Measurements from ENCODE around the gene MMRN2.
"Not testable (repeated sequence)": the region's sequence is repeated elsewhere in the genome, so short reads cannot be mapped to it uniquely, and the experiment has no call there.

The MMRN2 gene

GRCh38 chr10:86955501-86956194 is 1.8 kb downstream of the MMRN2 start:
- no peak for DNase-seq

DNA sequence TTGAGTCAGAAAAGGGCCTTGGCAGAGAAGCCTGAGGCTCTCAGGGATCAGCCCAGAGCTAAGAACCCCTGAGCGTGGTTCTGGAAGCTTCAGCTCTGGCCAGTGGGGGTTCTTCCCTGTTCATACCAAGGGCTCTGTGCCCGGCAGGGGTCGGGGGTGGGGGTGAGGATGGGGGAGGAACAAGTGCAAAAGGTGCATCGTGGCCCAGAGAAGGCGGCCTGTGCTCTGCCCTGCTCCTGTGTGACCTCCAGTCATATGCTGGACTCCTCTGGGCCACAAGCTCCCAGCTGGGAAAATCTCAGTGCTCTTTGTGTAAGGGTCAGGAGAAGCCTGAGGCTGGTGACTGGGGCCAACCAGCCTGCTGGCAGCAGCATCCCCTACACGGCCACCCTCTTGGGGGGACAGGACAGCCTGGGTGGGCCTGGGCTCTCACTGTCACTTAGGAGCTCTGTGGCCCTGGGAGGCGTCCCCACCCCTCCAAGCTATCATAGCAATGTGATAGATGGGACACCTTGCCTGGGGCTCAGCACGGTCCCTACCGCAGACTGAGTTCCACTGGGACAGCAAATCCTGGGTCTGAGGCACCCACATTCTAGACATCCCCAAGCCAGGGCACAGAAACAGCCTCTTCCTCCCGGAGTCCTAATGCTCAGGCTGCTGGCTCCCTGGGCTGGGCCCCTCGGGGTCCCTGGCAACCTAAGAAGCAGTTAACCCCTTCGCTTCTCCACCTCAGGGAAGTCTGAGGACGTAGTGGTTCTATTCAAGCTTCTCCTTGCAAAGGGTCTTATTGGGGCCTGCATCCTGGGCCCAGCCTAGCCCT is 2.5 kb downstream of the MMRN2 start:
- DNase-seq: no peak

- DNase-seq: peak; percentile 69
Measured at GRCh38 chr10:86953747-86954680, 3.4 kb downstream of the MMRN2 start.

- DNase-seq: not testable (repeated sequence)
Measured at GRCh38 chr10:86952697-86953096, 4.7 kb downstream of the MMRN2 start.

GRCh38 chr10:86952106-86952505 is 5.3 kb downstream of the MMRN2 start:
- no peak for DNase-seq

DNA sequence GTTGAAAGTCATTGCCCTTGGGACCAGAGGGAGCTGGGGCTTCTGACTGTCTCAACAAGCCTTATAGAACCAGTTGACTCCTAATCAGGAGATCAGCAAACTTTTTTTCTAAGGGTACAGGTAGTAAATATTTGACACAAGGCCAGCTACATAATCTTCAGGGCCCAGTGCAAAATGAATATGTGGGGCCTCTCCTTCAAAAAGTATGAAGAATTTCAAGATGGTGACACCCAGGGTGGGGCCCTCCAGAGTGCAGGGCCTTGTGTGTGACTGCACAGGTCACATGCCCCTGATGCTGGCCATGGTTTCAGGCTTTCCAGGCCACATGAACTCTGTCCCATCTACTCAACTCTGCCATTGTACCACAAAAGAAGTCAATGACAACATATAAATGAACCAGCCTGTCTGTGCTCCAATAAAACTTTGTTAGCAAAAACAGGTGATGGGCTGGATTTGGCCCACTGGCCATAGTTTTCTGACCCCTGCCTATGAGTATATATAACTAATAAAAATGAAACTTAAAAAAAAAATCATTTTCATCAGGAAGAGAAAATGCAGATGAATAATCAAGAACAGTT is 6.1 kb downstream of the MMRN2 start:
- DNase-seq: no peak

GRCh38 chr10:86950349-86950748 is 7.1 kb downstream of the MMRN2 start:
- no peak for DNase-seq

DNA sequence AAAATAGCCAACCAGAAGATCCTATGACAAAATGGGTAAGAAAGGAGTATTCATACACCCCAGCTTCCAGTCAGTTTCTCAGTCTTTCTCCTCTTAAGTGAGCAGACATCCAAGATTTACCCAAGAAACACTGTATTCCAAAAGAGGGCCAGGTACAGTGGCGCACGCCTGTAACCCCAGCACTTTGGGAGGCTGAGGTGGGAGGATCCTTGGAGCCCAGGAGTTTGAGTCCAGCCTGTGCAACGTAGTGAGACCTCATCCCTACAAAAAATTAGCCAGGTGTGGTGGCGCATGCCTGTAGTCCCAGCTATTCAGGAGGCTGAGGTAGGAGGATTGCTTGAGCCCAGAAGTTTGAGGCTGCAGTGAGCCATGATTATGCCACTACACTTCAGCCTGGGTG is 9.6 kb downstream of the MMRN2 start:
- DNase-seq: not testable (repeated sequence)

- DNase-seq: no peak
Measured at GRCh38 chr10:86946213-86947155, 10.9 kb downstream of the MMRN2 start.

DNA sequence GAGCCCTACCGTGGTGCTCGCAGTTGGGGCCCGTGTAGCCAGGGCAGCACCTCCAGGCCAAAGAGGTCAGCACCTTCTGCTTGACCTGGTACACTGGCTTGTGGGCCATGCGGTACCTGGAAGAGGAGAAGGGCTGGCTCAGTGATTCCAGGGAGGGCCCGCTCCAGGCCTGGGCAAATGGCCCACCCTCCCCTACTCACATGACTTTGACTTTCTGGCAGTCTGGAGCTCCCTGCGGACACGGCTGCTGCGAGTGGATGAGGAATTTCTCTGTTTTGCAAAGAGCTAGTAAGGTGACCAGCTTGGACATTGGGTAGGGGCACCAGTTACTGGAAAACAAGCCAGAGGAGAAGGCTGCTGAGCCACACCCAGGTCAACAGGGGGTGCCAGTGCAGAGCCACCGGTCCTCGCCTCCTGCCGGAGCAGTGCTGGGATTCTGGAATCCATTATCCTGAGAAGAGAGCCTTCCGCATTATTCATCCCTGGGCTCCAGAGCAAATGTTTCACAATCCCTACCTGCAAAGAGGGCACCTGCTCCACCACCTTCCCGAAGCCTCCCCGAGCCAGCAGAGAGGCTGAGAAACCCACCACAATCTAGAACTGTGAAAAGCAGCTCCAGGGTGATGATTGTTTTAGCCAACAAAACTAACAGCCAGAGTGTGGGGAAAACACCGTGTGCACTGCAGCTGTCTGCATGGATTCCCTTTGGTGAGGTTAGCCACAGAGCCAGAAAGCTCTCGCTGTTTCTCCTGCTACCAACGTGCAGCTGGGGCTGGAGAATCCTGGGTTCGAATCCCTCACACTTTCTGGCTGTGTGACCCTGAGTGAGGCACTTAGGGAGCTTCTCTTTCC is 11.8 kb downstream of the MMRN2 start:
- peak; percentile 47 for DNase-seq

DNA sequence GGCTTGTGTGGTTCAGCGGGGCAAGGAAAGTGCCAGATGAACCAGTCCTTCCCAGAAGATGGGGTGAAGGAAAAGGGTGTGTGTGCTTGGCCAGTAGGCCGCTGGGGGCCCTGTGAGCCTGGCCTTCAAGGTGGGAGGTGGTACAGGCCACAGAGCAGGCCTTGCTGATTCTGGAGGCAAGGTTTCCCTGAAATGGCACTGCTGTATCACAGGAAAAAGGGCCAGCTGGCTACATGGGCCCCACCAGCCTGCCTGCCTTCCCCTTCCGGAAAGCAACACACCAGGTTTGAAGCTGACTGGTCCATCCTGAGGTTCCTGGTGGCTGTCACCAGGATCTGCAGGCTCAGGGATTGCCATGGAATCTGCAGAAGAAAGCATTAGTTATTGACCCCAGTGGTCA is 12.5 kb downstream of the MMRN2 start:
- DNase-seq: no peak

GRCh38 chr10:86944471-86944870 is 12.9 kb downstream of the MMRN2 start:
- no peak for DNase-seq

DNA sequence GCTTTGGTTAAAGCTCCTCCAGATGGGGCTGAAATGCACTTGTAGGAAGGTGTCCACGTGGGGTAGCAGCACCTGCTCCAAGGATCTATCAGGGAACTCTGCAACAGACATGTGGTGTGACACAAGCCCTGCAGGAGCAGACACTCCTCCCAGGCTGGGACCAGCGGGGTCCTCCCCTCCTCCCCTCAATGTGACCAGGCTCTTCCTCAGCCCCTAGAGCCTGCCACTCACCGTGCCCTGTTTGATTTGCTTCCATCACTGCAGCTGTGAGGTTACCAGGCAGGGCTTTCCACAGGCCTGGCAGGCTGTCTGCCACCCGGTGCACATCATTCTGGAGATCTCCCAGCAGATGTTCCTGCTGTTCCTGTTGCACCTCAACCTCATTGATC is 13.4 kb downstream of the MMRN2 start:
- no peak for DNase-seq

- no peak for DNase-seq
Measured at GRCh38 chr10:86943316-86944030, 13.9 kb downstream of the MMRN2 start.

- DNase-seq: no peak
Measured at GRCh38 chr10:86942441-86943315, 14.7 kb downstream of the MMRN2 start.

- DNase-seq: no peak
Measured at GRCh38 chr10:86941991-86942421, 15.4 kb downstream of the MMRN2 start.

DNA sequence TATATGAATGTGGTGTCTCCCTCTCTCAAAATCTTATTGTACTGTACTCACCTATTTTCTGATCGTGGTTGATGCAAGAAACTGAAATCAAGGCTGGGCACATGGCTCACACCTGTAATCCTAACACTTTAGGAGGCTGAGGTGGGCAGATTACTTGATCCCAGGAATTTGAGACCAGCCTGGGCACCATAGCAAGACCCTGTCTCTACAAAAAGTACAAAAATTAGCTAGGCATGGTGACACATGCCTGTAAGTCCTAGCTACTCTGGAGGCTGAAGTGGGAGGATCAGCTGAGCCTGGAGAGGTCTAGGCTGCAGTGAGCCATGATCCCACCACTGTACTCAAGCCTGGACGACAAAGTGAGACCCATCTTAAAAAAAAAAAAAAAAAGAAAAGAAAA is 16.0 kb downstream of the MMRN2 start:
- DNase-seq: no peak

- DNase-seq: no peak
Measured at GRCh38 chr10:86940677-86941076, 16.7 kb downstream of the MMRN2 start.

- DNase-seq: not testable (repeated sequence)
Measured at GRCh38 chr10:86940076-86940475, 17.3 kb downstream of the MMRN2 start.

Measured in fibroblast of skin of scalp (primary cell).